Astrocyte (in vitro differentiated cells and primary cell): ENCODE measurements around the gene UFD1.

Experiments used
- CTCF ChIP-seq: IDR thresholded peaks from 2 replicates; pipeline ENCODE4 v1.5.1; 2011; ENCODE audit warnings: low read depth, mild to moderate bottlenecking, inconsistent platforms, low read length, moderate library complexity; ENCODE audit not compliant: insufficient read depth
- EZH2 ChIP-seq: IDR thresholded peaks from 2 replicates; pipeline ENCODE4 v1.6.1; 2012; ENCODE audit warnings: mild to moderate bottlenecking, low read length, inconsistent platforms; ENCODE audit not compliant: insufficient read depth

- TF ChIP-seq CTCF (no peak), EZH2 (no peak)
Measured at GRCh38 chr22:19476023-19476422, 3.0 kb downstream of the UFD1 start.
